ENCODE results near the gene TAP1. TPM values are rescaled to one million over a fixed set of nuclear protein-coding genes. Genes with fewer than 3 reads are reported as not detected.

TAP1 gene
- total RNA-seq, 1 donor from 2014 or later, result 60.4 TPM

- intact Hi-C loops (cut with DNase I), result no loop called here
- no peak for DNase-seq
Measured at GRCh38 chr6:32888576-32888975, 35.1 kb upstream of the TAP1 start.

GRCh38 chr6:32887616-32888015 lies 34.1 kb upstream of the TAP1 start:
- H3K27ac ChIP-seq, result no peak overlapping the region
- H3K4me3 ChIP-seq, result no peak overlapping the region
- H3K4me1 ChIP-seq, result peaks cover 6% of the 10 kb centered on the region
- intact Hi-C loops (cut with DNase I), result no loop called here
- ATAC-seq (no peak), DNase-seq (no peak)
- no peak for TF ChIP-seq CTCF (IDR thresholded peaks at IDR 0.05)
- no peaks in the 10 kb centered on the region for H3K9me3 ChIP-seq
- H3K36me3 ChIP-seq, result no peaks in the 10 kb centered on the region
- no peaks in the 10 kb centered on the region for H3K27me3 ChIP-seq

More at GRCh38 chr6:32888576-32888975, 35.1 kb upstream of the TAP1 start:
- no peak overlapping the region for H3K4me3 ChIP-seq
- ATAC-seq, result no peak
- no peaks in the 10 kb centered on the region for H3K9me3 ChIP-seq
- H3K4me1 ChIP-seq, result peaks cover 6% of the 10 kb centered on the region
- TF ChIP-seq CTCF (IDR thresholded peaks at IDR 0.05), result no peak
- no peak overlapping the region for H3K27ac ChIP-seq
- no peaks in the 10 kb centered on the region for H3K27me3 ChIP-seq
- H3K36me3 ChIP-seq, result no peaks in the 10 kb centered on the region

GRCh38 chr6:32886681-32887383 lies 33.3 kb upstream of the TAP1 start:
- H3K27ac ChIP-seq, result no peak overlapping the region
- H3K4me3 ChIP-seq, result no peak overlapping the region
- H3K4me1 ChIP-seq, result peaks cover 6% of the 10 kb centered on the region
- intact Hi-C loops (cut with DNase I), result no loop called here
- ATAC-seq (no peak), DNase-seq (no peak)
- no peak for TF ChIP-seq CTCF (IDR thresholded peaks at IDR 0.05)
- no peaks in the 10 kb centered on the region for H3K36me3 ChIP-seq
- H3K9me3 ChIP-seq, result no peaks in the 10 kb centered on the region
- H3K27me3 ChIP-seq, result no peaks in the 10 kb centered on the region

- no peak for DNase-seq
- TF ChIP-seq CTCF (IDR thresholded peaks at IDR 0.05), result peak; percentile 64
- Histone ChIP-seq H3K4me1 (peaks cover 6% of the 10 kb centered on the region), H3K4me3 (no peak overlapping the region), H3K9me3 (no peaks in the 10 kb centered on the region), H3K27ac (no peak overlapping the region), H3K27me3 (no peaks in the 10 kb centered on the region), H3K36me3 (no peaks in the 10 kb centered on the region)
- ATAC-seq, result peak; percentile 77
- intact Hi-C loops (cut with DNase I), result no loop called here
Measured at GRCh38 chr6:32885698-32886286, 32.3 kb upstream of the TAP1 start.

GRCh38 chr6:32883789-32884188 lies 30.3 kb upstream of the TAP1 start:
- Histone ChIP-seq H3K36me3 (no peaks in the 10 kb centered on the region), H3K4me3 (no peak overlapping the region), H3K27ac (no peak overlapping the region), H3K9me3 (no peaks in the 10 kb centered on the region), H3K27me3 (no peaks in the 10 kb centered on the region), H3K4me1 (peaks cover 6% of the 10 kb centered on the region)
- DNase-seq, result peak; percentile 74
- intact Hi-C loops (cut with DNase I), result no loop called here
- peak; percentile 94 for ATAC-seq
- no peak for TF ChIP-seq CTCF (IDR thresholded peaks at IDR 0.05)

Measured in upper lobe of right lung (tissue), 1 donor.